Ishikawa (cell line): ENCODE measurements around the gene TXNDC2.

Experiments
- CEBPB ChIP-seq: IDR thresholded peaks from 2 replicates; pipeline ENCODE4 v1.6.1; 2012
- CREB1 ChIP-seq: IDR thresholded peaks from 2 replicates; pipeline ENCODE4 v1.6.1; 2012; ENCODE audit warnings: low read depth
- EGR1 ChIP-seq: IDR thresholded peaks from 2 replicates; pipeline ENCODE4 v1.6.1; 2012
- EP300 ChIP-seq: IDR thresholded peaks from 2 replicates; pipeline ENCODE4 v1.6.1; 2012; ENCODE audit warnings: borderline replicate concordance
- FOXM1 ChIP-seq: IDR thresholded peaks from 2 replicates; pipeline ENCODE4 v1.6.1; 2012; ENCODE audit warnings: low read depth, borderline replicate concordance
- NFIC ChIP-seq: IDR thresholded peaks from 2 replicates; pipeline ENCODE4 v1.6.1; 2012
- RAD21 ChIP-seq: IDR thresholded peaks from 2 replicates; pipeline ENCODE4 v1.6.1; 2012; ENCODE audit warnings: low read depth
- TAF1 ChIP-seq: IDR thresholded peaks from 2 replicates; pipeline ENCODE4 v1.6.1; 2012; ENCODE audit warnings: low read depth, mild to moderate bottlenecking
- TCF12 ChIP-seq: IDR thresholded peaks from 2 replicates; pipeline ENCODE4 v1.6.1; 2012; ENCODE audit warnings: low read depth
- TEAD4 ChIP-seq: IDR thresholded peaks from 2 replicates; pipeline ENCODE4 v1.6.1; 2012
- USF1 ChIP-seq: IDR thresholded peaks from 2 replicates; pipeline ENCODE4 v1.6.1; 2012
- YY1 ChIP-seq: IDR thresholded peaks from 2 replicates; pipeline ENCODE4 v1.6.1; 2012; ENCODE audit warnings: low read depth
- ZBTB7A ChIP-seq: IDR thresholded peaks from 2 replicates; pipeline ENCODE4 v1.6.1; 2012; ENCODE audit warnings: low read depth
- TF ChIP-seq, protein P1 (sequence below): IDR thresholded peaks from 2 replicates; pipeline ENCODE4 v1.6.1; 2012
- TF ChIP-seq, protein P2 (sequence below): IDR thresholded peaks from 2 replicates; pipeline ENCODE4 v1.6.1; 2012; ENCODE audit warnings: low read depth, mild to moderate bottlenecking

TXNDC2 gene

DNA sequence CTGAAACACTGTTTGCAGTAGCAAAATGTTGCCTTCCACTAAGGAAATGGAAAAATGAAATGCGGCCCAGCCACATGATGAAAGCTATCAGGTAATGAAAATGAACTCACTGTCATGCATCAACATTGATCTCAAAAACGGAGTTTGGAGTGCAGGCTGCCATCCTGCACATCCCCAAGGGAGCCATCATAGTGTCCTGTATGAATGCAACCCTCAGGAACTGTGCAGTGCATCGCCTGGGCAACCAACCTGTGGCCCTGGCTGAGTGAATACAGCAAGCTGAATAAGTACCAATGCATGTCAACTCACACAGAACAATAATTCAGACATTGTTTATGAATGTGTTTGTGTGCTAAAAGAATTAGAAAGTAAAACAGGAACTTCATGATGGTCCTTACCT is 23.1 kb upstream of the TXNDC2 start:
- TF ChIP-seq CEBPB (no peak), TAF1 (no peak), FOXM1 (no peak), USF1 (no peak), TEAD4 (no peak), ZBTB7A (no peak), CREB1 (no peak), EGR1 (no peak), YY1 (no peak)
- TF ChIP-seq, protein P1, sequence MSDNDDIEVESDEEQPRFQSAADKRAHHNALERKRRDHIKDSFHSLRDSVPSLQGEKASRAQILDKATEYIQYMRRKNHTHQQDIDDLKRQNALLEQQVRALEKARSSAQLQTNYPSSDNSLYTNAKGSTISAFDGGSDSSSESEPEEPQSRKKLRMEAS, result no peak

GRCh38 chr18:9863282-9863681 is 22.5 kb upstream of the TXNDC2 start:
- no peak for TF ChIP-seq EGR1
- no peak for TF ChIP-seq TEAD4
- no peak for TF ChIP-seq YY1
- no peak for TF ChIP-seq NFIC

DNA sequence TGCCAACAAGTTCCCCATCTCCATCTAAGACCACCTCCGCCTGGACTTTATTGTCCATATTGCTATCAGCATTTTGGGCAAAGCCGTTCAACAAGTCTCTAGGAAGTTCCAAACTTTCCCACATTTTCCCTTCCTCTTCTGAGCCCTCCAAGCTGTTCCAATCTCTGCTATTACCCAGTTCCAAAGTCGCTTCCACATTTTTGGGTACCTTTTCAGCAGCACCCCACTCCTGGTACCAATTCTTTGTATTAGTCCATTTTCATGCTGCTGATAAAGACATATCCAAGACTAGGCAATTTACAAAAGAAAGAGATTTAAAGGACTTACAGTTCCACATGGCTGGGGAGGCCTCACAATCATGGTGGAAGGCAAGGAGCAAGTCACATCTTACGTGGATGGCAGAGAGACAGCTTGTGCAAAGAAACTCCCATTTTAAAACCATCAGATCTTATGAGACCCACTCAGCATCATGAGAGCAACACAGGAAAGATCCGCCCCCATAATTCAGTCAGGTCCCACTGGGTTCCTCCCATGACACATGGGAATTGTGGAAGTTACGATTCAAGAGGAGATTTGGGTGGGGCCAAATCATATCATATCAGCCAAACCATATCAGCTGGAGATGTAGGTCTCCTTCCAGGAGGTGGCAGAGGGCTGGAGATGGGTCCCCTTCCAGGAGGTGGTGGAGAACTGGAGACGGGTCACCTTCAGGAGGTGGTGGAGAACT is 19.8 kb upstream of the TXNDC2 start:
- TF ChIP-seq RAD21 (no peak), EGR1 (no peak), USF1 (no peak), YY1 (no peak), FOXM1 (no peak), TCF12 (no peak), NFIC (no peak)
- TF ChIP-seq, protein P2, sequence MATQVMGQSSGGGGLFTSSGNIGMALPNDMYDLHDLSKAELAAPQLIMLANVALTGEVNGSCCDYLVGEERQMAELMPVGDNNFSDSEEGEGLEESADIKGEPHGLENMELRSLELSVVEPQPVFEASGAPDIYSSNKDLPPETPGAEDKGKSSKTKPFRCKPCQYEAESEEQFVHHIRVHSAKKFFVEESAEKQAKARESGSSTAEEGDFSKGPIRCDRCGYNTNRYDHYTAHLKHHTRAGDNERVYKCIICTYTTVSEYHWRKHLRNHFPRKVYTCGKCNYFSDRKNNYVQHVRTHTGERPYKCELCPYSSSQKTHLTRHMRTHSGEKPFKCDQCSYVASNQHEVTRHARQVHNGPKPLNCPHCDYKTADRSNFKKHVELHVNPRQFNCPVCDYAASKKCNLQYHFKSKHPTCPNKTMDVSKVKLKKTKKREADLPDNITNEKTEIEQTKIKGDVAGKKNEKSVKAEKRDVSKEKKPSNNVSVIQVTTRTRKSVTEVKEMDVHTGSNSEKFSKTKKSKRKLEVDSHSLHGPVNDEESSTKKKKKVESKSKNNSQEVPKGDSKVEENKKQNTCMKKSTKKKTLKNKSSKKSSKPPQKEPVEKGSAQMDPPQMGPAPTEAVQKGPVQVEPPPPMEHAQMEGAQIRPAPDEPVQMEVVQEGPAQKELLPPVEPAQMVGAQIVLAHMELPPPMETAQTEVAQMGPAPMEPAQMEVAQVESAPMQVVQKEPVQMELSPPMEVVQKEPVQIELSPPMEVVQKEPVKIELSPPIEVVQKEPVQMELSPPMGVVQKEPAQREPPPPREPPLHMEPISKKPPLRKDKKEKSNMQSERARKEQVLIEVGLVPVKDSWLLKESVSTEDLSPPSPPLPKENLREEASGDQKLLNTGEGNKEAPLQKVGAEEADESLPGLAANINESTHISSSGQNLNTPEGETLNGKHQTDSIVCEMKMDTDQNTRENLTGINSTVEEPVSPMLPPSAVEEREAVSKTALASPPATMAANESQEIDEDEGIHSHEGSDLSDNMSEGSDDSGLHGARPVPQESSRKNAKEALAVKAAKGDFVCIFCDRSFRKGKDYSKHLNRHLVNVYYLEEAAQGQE, result no peak

DNA sequence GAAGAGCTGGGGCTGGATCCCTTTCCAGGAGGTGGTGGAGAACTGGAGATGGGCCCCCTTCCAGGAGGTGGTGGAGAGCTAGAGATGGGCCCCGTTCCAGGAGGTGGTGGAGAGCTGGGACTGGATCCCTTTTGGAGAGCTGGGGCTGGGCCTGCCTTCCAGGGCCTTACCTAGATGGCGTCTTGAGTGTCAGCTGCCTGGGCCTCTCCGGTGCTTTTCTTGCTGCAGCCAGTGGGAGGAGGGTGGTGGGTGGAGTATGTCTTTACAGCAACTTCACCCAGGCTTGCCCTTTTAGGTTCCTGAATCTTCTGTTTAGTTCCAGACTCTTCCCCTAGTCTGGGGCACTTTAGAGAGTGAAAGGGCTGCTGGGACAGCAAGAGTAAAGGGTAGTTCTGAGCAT is 19.1 kb upstream of the TXNDC2 start:
- TF ChIP-seq, protein P1, result no peak
- TF ChIP-seq CREB1 (no peak), CEBPB (no peak), ZBTB7A (no peak), USF1 (no peak), YY1 (no peak)
- TF ChIP-seq, protein P2, result no peak

DNA sequence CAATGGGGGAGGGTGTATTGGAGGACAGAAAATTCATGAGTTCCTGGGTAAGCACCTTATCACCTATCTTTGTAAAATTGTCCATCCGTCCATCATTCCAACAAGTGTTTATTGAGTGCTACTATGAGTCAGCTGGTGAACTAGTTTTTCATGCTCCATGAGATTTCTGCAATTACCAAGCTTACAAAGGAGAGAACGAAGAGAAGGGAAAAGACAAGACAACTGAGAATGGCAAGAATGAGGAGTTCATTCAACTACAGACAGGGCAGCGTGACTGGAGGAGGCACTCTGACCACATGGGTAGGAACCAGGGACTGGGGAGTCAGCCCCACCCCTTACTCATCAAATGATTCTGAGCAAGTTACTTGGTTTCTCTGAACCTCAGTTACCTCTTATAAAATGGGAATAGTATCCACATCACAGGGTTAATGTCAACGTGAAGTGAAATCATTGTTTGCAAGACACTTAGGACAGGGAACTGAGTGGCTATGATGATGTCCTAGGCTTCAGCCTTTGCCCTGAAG is 18.6 kb upstream of the TXNDC2 start:
- TF ChIP-seq ZBTB7A, result no peak
- TF ChIP-seq TCF12, result no peak
- TF ChIP-seq EP300, result no peak
- no peak for TF ChIP-seq CEBPB
- no peak for TF ChIP-seq TAF1

DNA sequence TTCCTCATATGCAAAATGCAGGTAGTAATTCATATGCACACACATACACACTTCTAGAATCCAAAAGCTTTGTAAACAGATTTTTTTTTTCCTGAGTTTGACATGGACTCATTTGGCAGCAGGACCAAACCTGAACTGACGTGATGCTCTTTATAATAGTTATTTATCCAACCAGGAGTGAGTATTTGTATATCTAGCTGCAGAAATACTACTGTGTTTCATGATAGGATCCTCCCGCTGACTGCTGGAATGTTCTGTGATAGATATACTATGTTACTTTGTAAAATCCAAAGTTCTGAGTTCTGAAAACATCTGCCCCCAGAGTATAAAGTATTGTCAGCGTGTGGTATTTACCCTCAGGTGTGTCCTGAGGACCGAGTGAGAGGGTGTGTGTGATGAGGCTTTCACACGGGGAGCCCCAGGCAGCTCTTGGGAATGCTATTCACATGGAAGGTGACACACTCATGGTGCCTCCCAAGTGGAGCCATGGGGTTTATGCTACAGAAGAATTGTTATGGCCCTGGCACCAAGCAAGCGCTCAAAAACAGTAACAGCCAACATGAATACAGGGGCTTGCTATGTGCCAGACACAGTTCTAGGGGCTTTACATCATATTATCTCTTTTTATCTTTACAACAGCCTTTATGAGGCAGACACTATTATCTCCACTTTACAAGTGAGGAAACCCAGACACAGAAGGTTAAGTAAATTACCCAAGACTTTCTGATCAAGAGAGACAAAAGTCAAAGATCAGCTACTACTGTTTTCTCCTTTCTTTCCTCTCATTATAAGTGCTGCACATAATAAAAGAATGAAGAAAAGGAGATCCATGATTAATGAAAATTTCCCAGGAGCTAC is 16.7 kb upstream of the TXNDC2 start:
- no peak for TF ChIP-seq EP300
